Fibroblast of villous mesenchyme (primary cell): Measurements from ENCODE around the gene B4GALT3. TPM values are rescaled to one million over a fixed set of nuclear protein-coding genes. Genes with fewer than 3 reads are reported as not detected.

Experiments used
- DNase-seq: peaks from one replicate; pipeline ENCODE4 v3.0.0-alpha.2; 2010; ENCODE audit warnings: low read depth
- H3K4me3 ChIP-seq: 2 replicates; pipeline ENCODE4 v1.5.1; 2011; ENCODE audit warnings: low read depth, mild to moderate bottlenecking, low read length
- total RNA-seq: library from RNA; depleted of rRNA; stranded (reverse); fragments of >200 nt; gene quantifications from 2 replicates; pipeline ENCODE4 v1.2.3, GENCODE V29; 2012
- TF ChIP-seq, protein P1 (sequence below): IDR thresholded peaks from 2 replicates; pipeline ENCODE4 v1.5.1; 2012; ENCODE audit warnings: low read depth, mild to moderate bottlenecking, low read length; ENCODE audit not compliant: insufficient read depth

Gene B4GALT3
- total RNA-seq, 1 donor = 22.5 TPM

DNA sequence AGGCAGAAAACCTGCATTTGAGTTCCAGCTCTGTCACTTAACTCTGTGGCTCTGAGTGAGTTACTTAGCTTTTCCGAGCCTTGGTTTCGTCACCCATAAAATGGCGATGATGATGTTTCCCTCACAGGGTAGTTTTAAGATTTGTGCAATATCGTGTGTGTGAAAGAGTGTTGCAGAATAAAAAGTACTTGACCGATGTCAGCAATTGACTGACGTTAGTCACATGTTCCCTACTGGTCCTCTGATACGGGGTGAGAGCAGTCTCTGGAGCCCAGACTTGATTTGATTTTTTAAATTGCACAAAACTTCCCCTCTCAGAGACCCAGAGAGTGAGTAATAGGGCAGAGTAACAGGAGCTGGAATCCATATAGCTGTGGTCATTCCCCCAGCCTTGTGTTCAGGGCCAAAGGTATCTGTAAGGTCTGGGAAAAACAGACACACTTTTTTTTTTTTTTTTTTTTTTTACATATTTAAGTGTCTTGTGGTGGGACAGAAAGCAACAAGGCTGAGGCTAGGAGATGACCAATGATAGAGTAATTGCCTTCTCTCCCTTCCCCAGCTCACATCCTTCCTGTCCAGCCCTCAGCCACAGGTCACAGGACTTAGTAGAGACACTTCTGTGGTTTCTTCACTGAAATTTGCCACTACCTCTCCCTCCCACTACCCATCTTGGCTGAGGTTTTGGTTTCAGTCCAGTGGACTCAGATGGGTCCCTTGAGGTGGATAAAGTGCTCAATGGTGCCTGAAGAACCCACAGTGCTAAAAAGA is 39.8 kb upstream of the B4GALT3 start:
- no peak overlapping the region for H3K4me3 ChIP-seq
- DNase-seq = peak; percentile 83
- TF ChIP-seq, protein P1, sequence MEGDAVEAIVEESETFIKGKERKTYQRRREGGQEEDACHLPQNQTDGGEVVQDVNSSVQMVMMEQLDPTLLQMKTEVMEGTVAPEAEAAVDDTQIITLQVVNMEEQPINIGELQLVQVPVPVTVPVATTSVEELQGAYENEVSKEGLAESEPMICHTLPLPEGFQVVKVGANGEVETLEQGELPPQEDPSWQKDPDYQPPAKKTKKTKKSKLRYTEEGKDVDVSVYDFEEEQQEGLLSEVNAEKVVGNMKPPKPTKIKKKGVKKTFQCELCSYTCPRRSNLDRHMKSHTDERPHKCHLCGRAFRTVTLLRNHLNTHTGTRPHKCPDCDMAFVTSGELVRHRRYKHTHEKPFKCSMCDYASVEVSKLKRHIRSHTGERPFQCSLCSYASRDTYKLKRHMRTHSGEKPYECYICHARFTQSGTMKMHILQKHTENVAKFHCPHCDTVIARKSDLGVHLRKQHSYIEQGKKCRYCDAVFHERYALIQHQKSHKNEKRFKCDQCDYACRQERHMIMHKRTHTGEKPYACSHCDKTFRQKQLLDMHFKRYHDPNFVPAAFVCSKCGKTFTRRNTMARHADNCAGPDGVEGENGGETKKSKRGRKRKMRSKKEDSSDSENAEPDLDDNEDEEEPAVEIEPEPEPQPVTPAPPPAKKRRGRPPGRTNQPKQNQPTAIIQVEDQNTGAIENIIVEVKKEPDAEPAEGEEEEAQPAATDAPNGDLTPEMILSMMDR = no peak

DNA sequence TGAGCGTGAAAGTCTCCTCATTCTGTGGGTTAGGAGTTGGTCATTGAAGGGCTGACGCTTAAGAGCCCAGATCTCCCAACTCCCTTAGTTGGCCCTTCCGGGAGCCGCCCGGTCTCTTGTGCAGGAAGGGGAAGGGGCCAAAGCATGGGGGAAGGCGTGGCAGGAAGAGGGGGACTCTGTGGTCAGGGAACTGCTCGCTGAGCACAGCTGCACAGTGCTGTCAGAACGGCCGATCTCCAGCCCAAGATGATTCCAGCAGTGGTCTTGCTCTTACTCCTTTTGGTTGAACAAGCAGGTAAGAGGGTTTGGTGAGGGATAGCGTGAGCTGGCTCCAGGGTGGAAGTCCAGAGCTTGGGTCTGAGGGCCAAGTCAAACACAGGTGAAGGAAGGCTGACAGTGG is 37.8 kb upstream of the B4GALT3 start, which contains the start of gene FCER1G:
FCER1G (plus strand) TSS at position 220 of the 400 bp plus-strand sequence; CDS start at position 247, 27 bp downstream.
- H3K4me3 ChIP-seq = no peak within 1 kb of the TSS
- TF ChIP-seq, protein P1 = no peak
- no peak for DNase-seq

DNA sequence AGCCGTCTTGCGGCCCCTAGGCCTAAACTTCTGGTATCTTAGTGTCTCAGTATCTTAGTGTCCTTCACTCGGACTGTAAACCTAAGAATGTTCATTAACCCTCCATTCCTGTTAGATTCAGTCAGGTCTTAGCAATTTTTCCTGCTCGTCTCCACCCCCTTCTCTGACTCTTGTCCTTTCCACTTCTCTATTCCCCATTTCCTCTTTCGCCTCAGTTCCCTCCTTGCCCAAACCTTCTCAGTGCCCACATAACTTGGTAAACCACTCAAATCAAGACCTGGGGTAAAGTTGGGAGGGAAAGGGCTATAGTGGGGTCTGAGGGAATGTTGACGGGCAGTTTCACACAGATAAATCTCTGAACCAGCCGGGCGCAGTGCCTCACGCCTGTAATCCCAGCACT is 37.1 kb upstream of the B4GALT3 start:
- TF ChIP-seq, protein P1 = no peak
- DNase-seq = no peak
- no peak overlapping the region for H3K4me3 ChIP-seq

DNA sequence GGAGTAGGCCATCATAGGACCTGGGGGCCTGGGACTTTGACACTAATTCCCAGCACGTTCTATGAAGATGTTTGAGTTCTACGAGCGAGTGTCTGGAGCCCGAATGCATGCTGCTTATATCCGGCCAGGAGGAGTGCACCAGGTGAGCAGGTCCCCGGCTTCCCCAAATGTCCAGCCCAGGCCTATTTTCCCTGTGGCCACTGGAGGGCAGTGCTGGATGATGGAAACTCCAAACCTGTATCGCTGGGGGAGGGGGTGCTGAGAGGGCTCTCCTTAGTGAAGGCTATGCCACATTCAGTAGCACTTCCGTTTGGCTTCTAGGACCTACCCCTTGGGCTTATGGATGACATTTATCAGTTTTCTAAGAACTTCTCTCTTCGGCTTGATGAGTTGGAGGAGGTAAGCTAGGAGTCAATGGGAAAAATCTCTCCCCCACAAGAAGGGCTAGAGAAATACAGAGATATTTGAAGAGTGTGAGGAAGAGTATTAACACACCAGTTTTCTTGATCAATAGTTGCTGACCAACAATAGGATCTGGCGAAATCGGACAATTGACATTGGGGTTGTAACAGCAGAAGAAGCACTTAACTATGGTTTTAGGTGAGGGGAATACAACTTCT is 32.6 kb upstream of the B4GALT3 start:
- DNase-seq = peak; percentile 81

DNA sequence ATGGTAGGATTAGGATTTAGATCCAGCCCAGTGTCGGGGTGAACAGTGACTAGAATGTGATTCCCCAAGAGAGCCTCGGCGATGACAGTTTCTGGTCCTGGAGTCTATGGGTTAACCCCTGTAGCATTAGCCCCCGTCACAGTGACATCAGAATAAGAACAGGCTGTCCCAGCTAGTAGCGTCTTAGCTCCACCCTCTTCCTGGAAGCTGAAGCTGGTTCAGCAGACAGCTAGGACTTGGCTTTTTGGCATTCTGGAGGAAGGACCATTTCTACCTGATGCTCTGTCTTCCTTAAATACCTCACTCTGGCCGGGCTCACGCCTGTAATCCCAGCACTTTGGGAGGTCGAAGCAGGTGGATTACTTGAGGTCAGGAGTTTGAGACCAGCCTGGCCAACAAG is 29.9 kb upstream of the B4GALT3 start:
- H3K4me3 ChIP-seq = peak overlapping the region; percentile 19
- TF ChIP-seq, protein P1 = no peak
- DNase-seq = peak; percentile 98

More for the DNA sequence above, 32.6 kb upstream of the B4GALT3 start:
- H3K4me3 ChIP-seq = no peak overlapping the region
- TF ChIP-seq, protein P1 = peak; percentile 96

DNA sequence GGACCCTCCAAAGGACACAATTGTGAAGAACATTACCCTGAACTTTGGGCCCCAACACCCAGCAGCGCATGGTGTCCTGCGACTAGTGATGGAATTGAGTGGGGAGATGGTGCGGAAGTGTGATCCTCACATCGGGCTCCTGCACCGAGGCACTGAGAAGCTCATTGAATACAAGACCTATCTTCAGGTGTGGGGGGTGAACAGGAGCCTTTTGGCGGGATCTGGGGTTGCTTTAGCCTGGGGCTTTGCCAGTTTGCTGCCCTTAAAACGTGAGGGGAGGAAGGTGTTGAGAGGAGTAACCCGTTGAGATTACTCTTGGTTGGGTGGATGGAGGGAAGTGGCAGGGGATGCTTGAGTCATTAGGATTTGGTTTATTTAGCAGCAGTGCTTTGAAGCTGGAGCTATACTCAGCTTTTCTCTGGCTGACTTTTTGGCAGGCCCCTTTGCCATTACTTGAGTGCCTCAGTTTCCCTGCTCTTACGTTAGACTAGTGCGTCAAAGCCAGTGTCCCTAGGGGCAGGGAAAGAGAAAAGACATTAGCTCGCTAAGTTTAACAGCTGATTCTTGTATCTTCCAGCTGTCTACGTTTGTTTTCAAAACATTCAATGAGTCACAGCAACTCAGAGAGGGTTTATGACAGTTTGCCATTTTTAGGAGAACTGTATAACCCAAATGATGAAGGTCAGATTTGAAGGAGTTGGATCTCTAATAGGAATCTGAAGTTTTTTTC is 29.3 kb upstream of the B4GALT3 start:
- DNase-seq = peak; percentile 94
- H3K4me3 ChIP-seq = peak overlapping the region; percentile 19
- TF ChIP-seq, protein P1 = no peak
